ENCODE results near the gene NR4A1.

- TF ChIP-seq CTCF (IDR thresholded peaks at IDR 0.05): no peak
- no peak for TF ChIP-seq POLR2AphosphoS5 (IDR thresholded peaks at IDR 0.05)
- TF ChIP-seq POLR2A (IDR thresholded peaks at IDR 0.05): no peak
Measured at GRCh38 chr12:52081263-52081733, 30.1 kb downstream of the NR4A1 start.

Data from prostate gland (tissue), 2 donors.